GM18520 (cell line): Measurements from ENCODE around the gene ZNF844.
"Not testable (repeated sequence)": the region's sequence is repeated elsewhere in the genome, so short reads cannot be mapped to it uniquely, and the experiment has no call there.

Experiments used
- ATAC-seq: cut with Tn5 transposase; IDR thresholded peaks from one replicate; pipeline ENCODE4 v1.9.1; 2021; ENCODE audit not compliant: unreplicated experiment

Gene ZNF844

GRCh38 chr19:12092065-12092867, 27.7 kb downstream of the ZNF844 start:
- ATAC-seq = no peak

GRCh38 chr19:12092956-12093355, 28.4 kb downstream of the ZNF844 start:
- ATAC-seq = no peak

- ATAC-seq = no peak
Measured at GRCh38 chr19:12093777-12094176, 29.2 kb downstream of the ZNF844 start.

- no peak for ATAC-seq
Measured at GRCh38 chr19:12095111-12095790, 30.7 kb downstream of the ZNF844 start.

- no peak for ATAC-seq
Measured at GRCh38 chr19:12098040-12098439, 33.5 kb downstream of the ZNF844 start.

- ATAC-seq = not testable (repeated sequence)
Measured at GRCh38 chr19:12103909-12104308, 39.4 kb downstream of the ZNF844 start.

- no peak for ATAC-seq
Measured at GRCh38 chr19:12111176-12111575, 46.6 kb downstream of the ZNF844 start.

GRCh38 chr19:12111943-12112637, 47.6 kb downstream of the ZNF844 start:
- ATAC-seq = no peak

- ATAC-seq = no peak
Measured at GRCh38 chr19:12112701-12113100, 48.2 kb downstream of the ZNF844 start.

GRCh38 chr19:12113121-12113520, 48.6 kb downstream of the ZNF844 start:
- no peak for ATAC-seq

GRCh38 chr19:12117201-12117970, 52.9 kb downstream of the ZNF844 start:
- ATAC-seq = no peak

GRCh38 chr19:12126707-12127106, 62.2 kb downstream of the ZNF844 start:
- no peak for ATAC-seq
